GM23338 (cell line): ENCODE results near the gene GIMAP1. TPM values are rescaled to one million over a fixed set of nuclear protein-coding genes. Genes with fewer than 3 reads are reported as not detected.

ENCODE experiments used
- ATAC-seq: fragments of 200-7000 bp; cut with Tn5 transposase; 3 replicates; pipeline ENCODE4 v1.9.1; 2020
- DNase-seq: peaks from one replicate; pipeline ENCODE4 v3.0.0-alpha.2; 2015; ENCODE audit warnings: low spot score
- H2AFZ ChIP-seq: fragments of 200-600 bp; sonication (generic); 2 replicates; pipeline ENCODE4 v1.8.0; 2016; ENCODE audit warnings: antibody characterized with exemption, mild to moderate bottlenecking, moderate library complexity
- H3F3A ChIP-seq: fragments of 200-600 bp; sonication (generic); replicated peaks from 2 replicates; pipeline ENCODE4 v1.8.0; 2017; ENCODE audit warnings: antibody characterized with exemption, mixed run types, low read depth
- H3K27ac ChIP-seq: fragments of 200-600 bp; sonication (generic); 2 replicates; pipeline ENCODE4 v1.6.1; 2016; ENCODE audit warnings: low read depth
- H3K27me3 ChIP-seq: fragments of 200-600 bp; sonication (generic); 2 replicates; pipeline ENCODE4 v1.8.0; 2016; ENCODE audit warnings: mild to moderate bottlenecking, mixed run types, moderate library complexity; ENCODE audit not compliant: insufficient read depth
- H3K36me3 ChIP-seq: fragments of 200-600 bp; sonication (generic); 2 replicates; pipeline ENCODE4 v1.8.0; 2016; ENCODE audit warnings: mild to moderate bottlenecking; ENCODE audit not compliant: insufficient read depth
- H3K4me1 ChIP-seq: fragments of 200-600 bp; sonication (generic); 2 replicates; pipeline ENCODE4 v1.8.0; 2016; ENCODE audit warnings: mild to moderate bottlenecking, moderate library complexity; ENCODE audit not compliant: insufficient read depth
- H3K4me2 ChIP-seq: fragments of 200-600 bp; sonication (generic); 2 replicates; pipeline ENCODE4 v1.7.1; 2017; ENCODE audit warnings: mixed run types
- H3K4me3 ChIP-seq: fragments of 200-600 bp; sonication (generic); 2 replicates; pipeline ENCODE4 v1.6.1; 2016; ENCODE audit warnings: mixed run types
- H3K79me2 ChIP-seq: fragments of 200-600 bp; sonication (generic); replicated peaks from 2 replicates; pipeline ENCODE4 v1.8.0; 2017; ENCODE audit warnings: mild to moderate bottlenecking; ENCODE audit not compliant: insufficient read depth
- H3K9me2 ChIP-seq: fragments of 200-600 bp; sonication (generic); 2 replicates; pipeline ENCODE4 v1.8.0; 2017; ENCODE audit not compliant: insufficient read depth
- H4K20me1 ChIP-seq: fragments of 200-600 bp; sonication (generic); replicated peaks from 2 replicates; pipeline ENCODE4 v1.8.0; 2017; ENCODE audit warnings: mild to moderate bottlenecking; ENCODE audit not compliant: insufficient read depth
- H3K27ac Mint-ChIP-seq: 2 replicates; pipeline ENCODE4 v1.8.0; 2020; ENCODE audit warnings: inconsistent platforms, mild to moderate bottlenecking, moderate library complexity, mixed read lengths
- H3K27me3 Mint-ChIP-seq: 3 replicates; pipeline ENCODE4 v1.8.0; 2022; ENCODE audit warnings: low read depth, mild to moderate bottlenecking, moderate library complexity, mixed read lengths, inconsistent platforms; ENCODE audit not compliant: insufficient read depth, poor library complexity
- H3K36me3 Mint-ChIP-seq: 3 replicates; pipeline ENCODE4 v1.8.0; 2021; ENCODE audit warnings: low read depth, mild to moderate bottlenecking, inconsistent platforms, moderate library complexity, mixed read lengths
- H3K4me1 Mint-ChIP-seq: 3 replicates; pipeline ENCODE4 v1.8.0; 2020; ENCODE audit warnings: mild to moderate bottlenecking, inconsistent platforms, mixed read lengths
- H3K4me3 Mint-ChIP-seq: 3 replicates; pipeline ENCODE4 v1.8.0; 2021; ENCODE audit warnings: moderate library complexity, mild to moderate bottlenecking, inconsistent platforms, mixed read lengths
- H3K9me3 Mint-ChIP-seq: 3 replicates; pipeline ENCODE4 v1.8.0; 2020; ENCODE audit warnings: moderate library complexity, mild to moderate bottlenecking, inconsistent platforms, mixed read lengths
- EZH2phosphoT487 ChIP-seq: fragments of 200-600 bp; sonication (generic); IDR thresholded peaks from one replicate; pipeline ENCODE4 v1.8.1; 2018; ENCODE audit warnings: antibody characterized with exemption; ENCODE audit not compliant: unreplicated experiment
- NANOG ChIP-seq: IDR thresholded peaks from 2 replicates; pipeline ENCODE4 v1.6.1; 2016; ENCODE audit warnings: antibody characterized with exemption, borderline replicate concordance
- POLR2AphosphoS5 ChIP-seq: IDR thresholded peaks from 2 replicates; pipeline ENCODE4 v1.6.1; 2016; ENCODE audit warnings: antibody characterized with exemption, low read depth
- ZNF331 ChIP-seq: fragments of 250-450 bp; sonication (Bioruptor Pico); IDR thresholded peaks from 2 replicates; pipeline ENCODE4 v1.5.0; 2020; ENCODE audit warnings: low read depth, mild to moderate bottlenecking, moderate library complexity
- polyA plus RNA-seq: library from polyadenylated mRNA; unstranded; fragments of >200 nt; fragmentation: Nextera tagmentation; extraction: Ambion mirVana; gene quantifications from 2 replicates; pipeline ENCODE4 v1.2.1, GENCODE V29; 2016
- total RNA-seq: library from RNA; depleted of rRNA; stranded (reverse); fragments of >200 nt; shearing (Covaris generic); gene quantifications from 2 replicates; pipeline ENCODE4 v1.2.3, GENCODE V29; 2014; rRNA removed

The GIMAP1 gene
- total and polyA plus RNA-seq, 2 experiments from 2014 or later: not detected

DNA sequence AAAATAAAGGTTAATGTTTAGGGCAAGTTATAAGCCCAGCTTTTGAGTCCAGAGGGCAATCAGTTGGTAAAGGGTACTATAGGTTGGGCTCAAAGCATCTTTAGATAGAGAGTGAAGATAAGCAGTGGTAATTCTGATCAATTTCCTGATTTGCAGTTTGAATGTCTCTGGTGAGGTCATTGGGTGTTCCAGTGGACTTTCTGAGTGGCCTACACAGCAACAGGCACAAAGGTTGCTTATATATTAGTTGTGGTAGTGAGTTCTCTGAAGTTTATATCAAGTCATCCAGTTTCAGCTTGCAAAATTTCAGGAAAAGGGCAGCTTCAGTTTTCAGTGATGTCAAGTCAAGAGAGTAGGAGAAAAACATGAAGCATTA lies 49.9 kb downstream of the GIMAP1 start:
- Histone ChIP-seq H2AFZ (no peak overlapping the region), H3K9me2 (no peaks in the 10 kb centered on the region), H4K20me1 (no peaks in the 10 kb centered on the region), H3K4me1 (peaks cover 22% of the 10 kb centered on the region; the same call in 1 of the 2 replicates), H3K27ac (no peak overlapping the region), H3K4me3 (no peak overlapping the region), H3K27me3 (no peaks in the 10 kb centered on the region), H3K4me2 (no peak overlapping the region), H3K36me3 (no peaks in the 10 kb centered on the region), H3F3A (no peaks in the 10 kb centered on the region), H3K79me2 (no peaks in the 10 kb centered on the region)
- DNase-seq (no peak), ATAC-seq (no peak)
- no peak overlapping the region for H3K27ac Mint-ChIP-seq
- H3K36me3 Mint-ChIP-seq: no peaks in the 10 kb centered on the region
- H3K27me3 Mint-ChIP-seq: no peaks in the 10 kb centered on the region
- H3K9me3 Mint-ChIP-seq: peaks cover 3% of the 10 kb centered on the region; the same call in 1 of the 3 replicates
- no peak overlapping the region for H3K4me3 Mint-ChIP-seq
- H3K4me1 Mint-ChIP-seq: peaks cover 10% of the 10 kb centered on the region
- no peak for TF ChIP-seq NANOG

DNA sequence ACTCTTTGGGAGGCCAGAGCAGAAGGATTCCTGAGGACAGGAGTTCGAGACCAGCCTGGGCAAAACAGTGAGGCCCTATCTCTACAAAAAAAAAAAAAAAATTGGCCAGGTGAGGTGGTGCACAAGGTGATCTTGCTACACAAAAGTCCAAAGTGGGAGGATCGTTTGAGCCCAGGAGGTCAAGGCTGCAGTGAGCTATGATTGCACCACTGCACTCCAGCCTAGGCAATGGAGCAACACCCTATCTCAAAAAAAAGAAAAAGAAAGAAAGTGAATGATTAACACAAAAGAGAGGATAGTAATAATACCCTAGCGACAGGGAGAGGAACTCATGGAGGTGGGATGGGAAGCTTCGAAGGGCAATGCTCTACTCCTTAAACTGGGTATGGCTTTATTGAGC lies 53.4 kb downstream of the GIMAP1 start:
- no peaks in the 10 kb centered on the region for H3K79me2 ChIP-seq
- no peak overlapping the region for H3K27ac ChIP-seq
- H2AFZ ChIP-seq: no peak overlapping the region
- H3K9me3 Mint-ChIP-seq: peaks cover 16% of the 10 kb centered on the region; the same call in 2 of the 3 replicates
- no peaks in the 10 kb centered on the region for H3K36me3 ChIP-seq
- no peaks in the 10 kb centered on the region for H3K27me3 ChIP-seq
- H3K9me2 ChIP-seq: no peaks in the 10 kb centered on the region
- H3K27ac Mint-ChIP-seq: no peak overlapping the region
- H3K4me2 ChIP-seq: no peak overlapping the region
- H3K4me1 Mint-ChIP-seq: peaks cover 8% of the 10 kb centered on the region
- H3K4me3 Mint-ChIP-seq: no peak overlapping the region
- ATAC-seq (no peak), DNase-seq (no peak)
- no peak overlapping the region for H3K4me3 ChIP-seq
- no peaks in the 10 kb centered on the region for H3F3A ChIP-seq
- peaks cover 2% of the 10 kb centered on the region for H3K27me3 Mint-ChIP-seq
- no peak for TF ChIP-seq EZH2phosphoT487
- TF ChIP-seq ZNF331 (CRISPR knock-in tag): no peak
- TF ChIP-seq POLR2AphosphoS5: no peak
- peaks cover 14% of the 10 kb centered on the region; the same call in 1 of the 2 replicates for H3K4me1 ChIP-seq
- no peaks in the 10 kb centered on the region for H3K36me3 Mint-ChIP-seq
- no peaks in the 10 kb centered on the region for H4K20me1 ChIP-seq

Other genes starting within 250 kb of the GIMAP1 start
- gene GIMAP7, start 201.7 kb upstream of the GIMAP1 start, total RNA-seq: not detected in 2 replicates
- not detected in 2 replicates for gene GIMAP7, start 201.7 kb upstream of the GIMAP1 start, polyA plus RNA-seq
- gene GIMAP4, start 149.2 kb upstream of the GIMAP1 start, total RNA-seq: not detected in 2 replicates
- gene GIMAP4, start 149.2 kb upstream of the GIMAP1 start, polyA plus RNA-seq: 0.19 TPM in 1 of 2 replicates, not detected in the other
- not detected in 2 replicates for gene GIMAP6, start 84.2 kb upstream of the GIMAP1 start, total RNA-seq
- not detected in 2 replicates for gene GIMAP6, start 84.2 kb upstream of the GIMAP1 start, polyA plus RNA-seq
- gene GIMAP2, start 30.9 kb upstream of the GIMAP1 start, total RNA-seq: not detected in 2 replicates
- not detected in 2 replicates for gene GIMAP2, start 30.9 kb upstream of the GIMAP1 start, polyA plus RNA-seq
- not detected in 2 replicates for gene GIMAP5, start 20.8 kb downstream of the GIMAP1 start, total RNA-seq
- gene GIMAP5, start 20.8 kb downstream of the GIMAP1 start, polyA plus RNA-seq: not detected in 2 replicates
- gene TMEM176B, start 83.8 kb downstream of the GIMAP1 start, total RNA-seq: 0.35 and 0.47 TPM in 2 replicates
- 0.42 and 0.83 TPM in 2 replicates for gene TMEM176B, start 83.8 kb downstream of the GIMAP1 start, polyA plus RNA-seq
- not detected in 2 replicates for gene TMEM176A, start 84.2 kb downstream of the GIMAP1 start, total RNA-seq
- gene TMEM176A, start 84.2 kb downstream of the GIMAP1 start, polyA plus RNA-seq: 0.34 and 0.66 TPM in 2 replicates
- 0.47 TPM in 1 of 2 replicates, not detected in the other for gene AOC1, start 135.9 kb downstream of the GIMAP1 start, total RNA-seq
- gene AOC1, start 135.9 kb downstream of the GIMAP1 start, polyA plus RNA-seq: not detected in 2 replicates